SU-DHL-6 (cell line): ENCODE results near the gene WSCD2.

Source experiments
- H2AFZ ChIP-seq: fragments of 200-600 bp; sonication (generic); 2 replicates; pipeline ENCODE4 v1.6.1; 2014; ENCODE audit warnings: low read depth, mild to moderate bottlenecking, moderate library complexity, mixed read lengths, antibody characterized with exemption, low read length; ENCODE audit not compliant: severe bottlenecking
- H3F3A ChIP-seq: fragments of 200-600 bp; shearing (Covaris generic); 2 replicates; pipeline ENCODE4 v1.6.0; 2016; ENCODE audit warnings: antibody characterized with exemption, mild to moderate bottlenecking; ENCODE audit not compliant: insufficient read depth
- H3K27ac ChIP-seq: fragments of 200-600 bp; sonication (generic); 2 replicates; pipeline ENCODE4 v1.5.1; 2016; ENCODE audit warnings: low read depth, mild to moderate bottlenecking, low read length, moderate library complexity, mixed read lengths
- H3K27me3 ChIP-seq: fragments of 200-600 bp; sonication (generic), shearing (Covaris generic); 2 replicates; pipeline ENCODE4 v1.6.0; 2014; ENCODE audit warnings: mild to moderate bottlenecking, low read length
- H3K36me3 ChIP-seq: fragments of 200-600 bp; sonication (generic); 2 replicates; pipeline ENCODE4 v1.6.1; 2014; ENCODE audit warnings: mild to moderate bottlenecking, low read length, mixed read lengths
- H3K4me2 ChIP-seq: fragments of 300-600, 200-600 bp; shearing (Covaris generic), sonication (generic); 2 replicates; pipeline ENCODE4 v1.6.0; 2014; ENCODE audit warnings: low read length, low read depth, mild to moderate bottlenecking; ENCODE audit not compliant: poor library complexity, severe bottlenecking
- H3K4me3 ChIP-seq: fragments of 200-600 bp; sonication (generic); 2 replicates; pipeline ENCODE4 v1.5.1; 2014; ENCODE audit warnings: antibody characterized with exemption, low read length, mild to moderate bottlenecking, mixed read lengths; ENCODE audit not compliant: insufficient read depth, poor library complexity, severe bottlenecking
- H3K79me2 ChIP-seq: fragments of 200-600 bp; sonication (generic); 2 replicates; pipeline ENCODE4 v1.6.1; 2014; ENCODE audit warnings: mild to moderate bottlenecking, low read length, moderate library complexity; ENCODE audit not compliant: insufficient read depth
- H3K9ac ChIP-seq: fragments of 200-600 bp; sonication (generic); 2 replicates; pipeline ENCODE4 v1.7.0; 2014; ENCODE audit warnings: mild to moderate bottlenecking, low read length
- H3K9me2 ChIP-seq: fragments of 200-600 bp; sonication (generic); replicated peaks from 2 replicates; pipeline ENCODE4 v1.6.1; 2014; ENCODE audit warnings: low read length; ENCODE audit not compliant: insufficient read depth
- H3K9me3 ChIP-seq: fragments of 200-600 bp; sonication (generic); 2 replicates; pipeline ENCODE4 v1.6.1; 2014; ENCODE audit warnings: low read length, mixed read lengths; ENCODE audit not compliant: insufficient read depth
- H4K20me1 ChIP-seq: fragments of 200-600 bp; sonication (generic); 2 replicates; pipeline ENCODE4 v1.6.1; 2014; ENCODE audit warnings: low read depth, mild to moderate bottlenecking, antibody characterized with exemption, low read length, moderate library complexity, mixed read lengths
- EZH2phosphoT487 ChIP-seq: fragments of 200-600 bp; sonication (generic), shearing (Covaris generic); conservative IDR thresholded peaks from 2 replicates; pipeline ENCODE4 v1.6.1; 2018; ENCODE audit warnings: mild to moderate bottlenecking, antibody characterized with exemption, low read length, moderate library complexity, mixed read lengths
- TF ChIP-seq, protein P1 (sequence below): fragments of 200-600 bp; sonication (generic); IDR thresholded peaks from one replicate; pipeline ENCODE4 v1.5.1; 2017; ENCODE audit warnings: antibody characterized with exemption, mild to moderate bottlenecking, low read length, moderate library complexity; ENCODE audit not compliant: insufficient read depth, poor library complexity, severe bottlenecking

Gene WSCD2

GRCh38 chr12:108146035-108146893 is 17.2 kb downstream of the WSCD2 start:
- Histone ChIP-seq H3K27ac (no peak overlapping the region), H3K4me2 (no peak overlapping the region), H3K9ac (no peak overlapping the region), H3F3A (no peaks in the 10 kb centered on the region), H4K20me1 (no peaks in the 10 kb centered on the region), H3K36me3 (no peaks in the 10 kb centered on the region), H3K27me3 (no peaks in the 10 kb centered on the region), H3K9me3 (no peaks in the 10 kb centered on the region), H2AFZ (no peak overlapping the region), H3K79me2 (no peaks in the 10 kb centered on the region), H3K9me2 (no peaks in the 10 kb centered on the region), H3K4me3 (no peak overlapping the region)
- TF ChIP-seq, protein P1, sequence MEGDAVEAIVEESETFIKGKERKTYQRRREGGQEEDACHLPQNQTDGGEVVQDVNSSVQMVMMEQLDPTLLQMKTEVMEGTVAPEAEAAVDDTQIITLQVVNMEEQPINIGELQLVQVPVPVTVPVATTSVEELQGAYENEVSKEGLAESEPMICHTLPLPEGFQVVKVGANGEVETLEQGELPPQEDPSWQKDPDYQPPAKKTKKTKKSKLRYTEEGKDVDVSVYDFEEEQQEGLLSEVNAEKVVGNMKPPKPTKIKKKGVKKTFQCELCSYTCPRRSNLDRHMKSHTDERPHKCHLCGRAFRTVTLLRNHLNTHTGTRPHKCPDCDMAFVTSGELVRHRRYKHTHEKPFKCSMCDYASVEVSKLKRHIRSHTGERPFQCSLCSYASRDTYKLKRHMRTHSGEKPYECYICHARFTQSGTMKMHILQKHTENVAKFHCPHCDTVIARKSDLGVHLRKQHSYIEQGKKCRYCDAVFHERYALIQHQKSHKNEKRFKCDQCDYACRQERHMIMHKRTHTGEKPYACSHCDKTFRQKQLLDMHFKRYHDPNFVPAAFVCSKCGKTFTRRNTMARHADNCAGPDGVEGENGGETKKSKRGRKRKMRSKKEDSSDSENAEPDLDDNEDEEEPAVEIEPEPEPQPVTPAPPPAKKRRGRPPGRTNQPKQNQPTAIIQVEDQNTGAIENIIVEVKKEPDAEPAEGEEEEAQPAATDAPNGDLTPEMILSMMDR = no peak
- no peak for TF ChIP-seq EZH2phosphoT487

GRCh38 chr12:108147279-108147678 is 18.2 kb downstream of the WSCD2 start:
- H3K27me3 ChIP-seq = no peaks in the 10 kb centered on the region

GRCh38 chr12:108148521-108149074 is 19.5 kb downstream of the WSCD2 start:
- Histone ChIP-seq H3K9me3 (no peaks in the 10 kb centered on the region), H3K9me2 (no peaks in the 10 kb centered on the region), H3F3A (no peaks in the 10 kb centered on the region), H3K27me3 (no peaks in the 10 kb centered on the region), H3K9ac (no peak overlapping the region), H3K36me3 (no peaks in the 10 kb centered on the region), H3K27ac (no peak overlapping the region), H3K4me2 (no peak overlapping the region), H3K4me3 (no peak overlapping the region), H2AFZ (no peak overlapping the region), H3K79me2 (no peaks in the 10 kb centered on the region), H4K20me1 (no peaks in the 10 kb centered on the region)
- TF ChIP-seq, protein P1 = no peak
- no peak for TF ChIP-seq EZH2phosphoT487

More at GRCh38 chr12:108147279-108147678, 18.2 kb downstream of the WSCD2 start:
- TF ChIP-seq, protein P1 = no peak
- TF ChIP-seq EZH2phosphoT487 = no peak
- H3K4me2 ChIP-seq = no peak overlapping the region
- no peak overlapping the region for H3K4me3 ChIP-seq
- H3K27ac ChIP-seq = no peak overlapping the region
- H3K9me2 ChIP-seq = no peaks in the 10 kb centered on the region
- no peaks in the 10 kb centered on the region for H4K20me1 ChIP-seq
- no peak overlapping the region for H3K9ac ChIP-seq
- H2AFZ ChIP-seq = no peak overlapping the region
- H3K36me3 ChIP-seq = no peaks in the 10 kb centered on the region
- no peaks in the 10 kb centered on the region for H3F3A ChIP-seq
- H3K9me3 ChIP-seq = no peaks in the 10 kb centered on the region
- no peaks in the 10 kb centered on the region for H3K79me2 ChIP-seq
